GM23248 (cell line): ENCODE measurements around the gene MRTFB.

Source experiments
- EZH2 ChIP-seq: fragments of 200-600 bp; sonication (generic); IDR thresholded peaks from 2 replicates; pipeline ENCODE4 v1.6.1; 2018; ENCODE audit warnings: antibody characterized with exemption, mild to moderate bottlenecking; ENCODE audit not compliant: insufficient read depth, poor library complexity, severe bottlenecking
- EZH2phosphoT487 ChIP-seq: fragments of 200-600 bp; sonication (generic); IDR thresholded peaks from 2 replicates; pipeline ENCODE4 v1.6.1; 2018; ENCODE audit warnings: antibody characterized with exemption, moderate library complexity, mild to moderate bottlenecking, low read depth; ENCODE audit not compliant: insufficient read depth

- TF ChIP-seq EZH2 (no peak), EZH2phosphoT487 (no peak)
Observed at GRCh38 chr16:14289692-14290340, 218.7 kb downstream of the MRTFB start.
